ENCODE data around the gene MORN5.

GRCh38 chr9:122124528-122124927 lies 35.2 kb upstream of the MORN5 start:
- TF ChIP-seq YY1 (IDR thresholded peaks at IDR 0.05; ENCODE audit: low read depth) (no peak), EP300 (IDR thresholded peaks at IDR 0.05; ENCODE audit: borderline replicate concordance) (no peak), EGR1 (IDR thresholded peaks at IDR 0.05) (no peak)
